CD8-positive, alpha-beta memory T cell (primary cell): ENCODE data around the gene SEPTIN5. TPM values are rescaled to one million over a fixed set of nuclear protein-coding genes. Genes with fewer than 3 reads are reported as not detected.
A peak's percentile ranks its signal among the peaks of the same experiment; 100 is the strongest.

Source experiments
- CTCF ChIA-PET: fragments of 350-600 bp; sonication (Branson Sonifier 250); formaldehyde crosslinking; loops from one replicate; lab custom pipeline; 2021; ENCODE audit warnings: antibody characterized with exemption; lab: Charles Lee
- POLR2A ChIA-PET: fragments of 350-600 bp; sonication (Branson Sonifier 250); formaldehyde crosslinking; loops from one replicate; lab custom pipeline; 2021; ENCODE audit warnings: antibody characterized with exemption; lab: Charles Lee
- DNase-seq, 5 donors: peaks; one replicate each; pipeline versions ENCODE4 v3.0.0 to v3.0.0-alpha.2; 2020 to 2022; ENCODE audit warnings: mixed read lengths in 1 of 5
- H3K27ac ChIP-seq: one replicate; pipeline ENCODE4 v1.7.0; 2013; ENCODE audit warnings: low read depth, mild to moderate bottlenecking, low read length, moderate library complexity
- H3K27me3 ChIP-seq: 2 replicates; pipeline ENCODE4 v1.7.0; 2013; ENCODE audit warnings: low read length, mild to moderate bottlenecking; ENCODE audit not compliant: insufficient read depth, poor library complexity, severe bottlenecking
- H3K36me3 ChIP-seq: 2 replicates; pipeline ENCODE4 v1.7.0; 2013; ENCODE audit warnings: mild to moderate bottlenecking, low read length, moderate library complexity; ENCODE audit not compliant: insufficient read depth
- H3K4me1 ChIP-seq: 2 replicates; pipeline ENCODE4 v1.7.0; 2013; ENCODE audit warnings: mild to moderate bottlenecking, low read length, moderate library complexity; ENCODE audit not compliant: insufficient read depth
- H3K4me3 ChIP-seq: 2 replicates; pipeline ENCODE4 v1.7.0; 2013; ENCODE audit warnings: mild to moderate bottlenecking, low read length
- H3K9me3 ChIP-seq: 2 replicates; pipeline ENCODE4 v1.7.0; 2013; ENCODE audit warnings: mild to moderate bottlenecking, low read length
- H3K27ac Mint-ChIP-seq, 8 donors: one replicate each; pipeline ENCODE4 v1.8.0; 2020 to 2021; ENCODE audit warnings: mixed read lengths in 8 of 8, mild to moderate bottlenecking in 6 of 8, inconsistent platforms in 3 of 8, moderate library complexity in 3 of 8
- H3K27me3 Mint-ChIP-seq, 2 donors: one replicate each; pipeline ENCODE4 v1.8.0; 2020 to 2021; ENCODE audit warnings: mixed read lengths in 2 of 2, mild to moderate bottlenecking in 1 of 2, moderate library complexity in 1 of 2
- H3K36me3 Mint-ChIP-seq, 3 donors: one replicate each; pipeline ENCODE4 v1.8.0; 2020 to 2021; ENCODE audit warnings: mixed read lengths in 3 of 3, inconsistent platforms in 1 of 3, mild to moderate bottlenecking in 1 of 3
- H3K4me1 Mint-ChIP-seq, 3 donors: one replicate each; pipeline ENCODE4 v1.8.0; 2020 to 2021; ENCODE audit warnings: mixed read lengths in 3 of 3, inconsistent platforms in 1 of 3, mild to moderate bottlenecking in 1 of 3
- H3K4me3 Mint-ChIP-seq, 7 donors: one replicate each; pipeline ENCODE4 v1.8.0; 2020 to 2021; ENCODE audit warnings: mixed read lengths in 7 of 7, mild to moderate bottlenecking in 6 of 7, moderate library complexity in 4 of 7, inconsistent platforms in 2 of 7
- H3K9me3 Mint-ChIP-seq, 5 donors: one replicate each; pipeline ENCODE4 v1.8.0; 2020 to 2022; ENCODE audit warnings: mixed read lengths in 5 of 5, mild to moderate bottlenecking in 3 of 5, moderate library complexity in 2 of 5, inconsistent platforms in 1 of 5
- polyA plus RNA-seq: library from polyadenylated mRNA; unstranded; fragments of 300-500 nt; fragmentation: Illumina TruSeq; gene quantifications from one replicate; pipeline ENCODE4 v1.2.3, GENCODE V29; 2021
- total RNA-seq, 2 experiments: library from RNA; stranded (reverse); gene quantifications; one replicate each; pipeline ENCODE4 v1.2.3, GENCODE V29; 2021

The SEPTIN5 gene
- total RNA-seq (under 1 TPM; 0.20 to 0.38 TPM), polyA plus RNA-seq (not detected)

GRCh38 chr22:19714312-19715187 is at the start of gene SEPTIN5:
Gene SEPTIN5 (plus strand): TSS chr22:19714503. CDS start chr22:19714589, 86 bp downstream.
- peak within 1 kb of the TSS; percentile 20 to 81 (median 66) for H3K4me3 Mint-ChIP-seq
- H3K36me3 Mint-ChIP-seq, result no peaks in the 10 kb centered on the region
- ChIA-PET POLR2A (no interaction called here), CTCF (no interaction called here)
- peaks cover 1% of the 10 kb centered on the region for H3K36me3 ChIP-seq
- no peaks in the 10 kb centered on the region for H3K9me3 ChIP-seq
- H3K27ac ChIP-seq, result no peak within 1 kb of the TSS
- H3K4me1 Mint-ChIP-seq, result peaks cover 0 to 15% (median 7%) of the 10 kb centered on the region in 3 donors
- peaks cover 17% of the 10 kb centered on the region for H3K27me3 ChIP-seq
- H3K27me3 Mint-ChIP-seq, result peaks cover 16 to 27% of the 10 kb centered on the region in 2 donors
- no peaks in the 10 kb centered on the region for H3K9me3 Mint-ChIP-seq
- no peak for DNase-seq
- no peak within 1 kb of the TSS for H3K27ac Mint-ChIP-seq
- H3K4me3 ChIP-seq, result peak within 1 kb of the TSS; percentile 9
- peaks cover 20% of the 10 kb centered on the region for H3K4me1 ChIP-seq

DNA sequence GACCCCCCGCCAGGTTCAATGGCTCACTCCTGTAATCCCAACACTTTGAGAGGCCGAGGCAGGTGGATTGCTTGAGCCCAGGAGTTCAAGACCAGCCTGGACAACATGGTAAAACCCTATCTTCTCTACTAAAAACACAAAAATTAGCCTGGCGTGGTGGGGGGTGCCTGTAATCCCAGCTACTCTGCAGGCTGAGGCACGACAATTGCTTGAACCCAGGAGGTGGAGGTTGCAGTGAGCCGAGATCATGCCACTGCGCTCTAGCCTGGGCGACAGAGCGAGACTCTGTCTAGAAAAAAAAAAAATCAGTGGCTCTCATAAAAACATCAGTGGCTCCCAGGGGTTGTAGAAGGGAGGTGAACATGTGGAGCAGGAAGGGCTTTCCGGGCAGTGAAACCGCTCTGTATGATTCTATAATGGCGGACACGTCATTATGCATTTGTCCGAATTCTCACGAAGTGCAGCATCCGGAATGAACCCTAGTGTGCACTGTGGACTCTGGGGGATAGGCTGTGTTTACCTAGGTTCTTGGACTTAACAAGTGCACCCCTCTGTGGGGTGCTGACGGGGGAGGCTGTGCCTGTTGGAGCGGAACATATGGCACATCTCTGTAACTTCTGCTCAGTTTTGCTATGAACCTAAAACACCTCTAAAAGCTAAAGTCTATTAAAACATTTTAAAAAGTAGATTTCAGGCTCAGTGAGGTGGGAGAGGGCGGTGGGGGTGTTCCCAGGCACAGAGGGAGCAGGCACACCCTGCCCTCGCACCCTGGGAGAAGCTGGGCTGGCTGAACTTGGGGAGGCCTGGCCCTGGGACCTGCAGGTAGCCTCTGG is 49.1 kb upstream of the SEPTIN5 start:
- H3K36me3 ChIP-seq, result no peaks in the 10 kb centered on the region
- H3K9me3 ChIP-seq, result no peaks in the 10 kb centered on the region
- H3K4me3 ChIP-seq, result no peak overlapping the region
- H3K27ac ChIP-seq, result no peak overlapping the region
- H3K4me1 Mint-ChIP-seq, result no peaks in the 10 kb centered on the region
- DNase-seq, result no peak
- H3K36me3 Mint-ChIP-seq, result no peaks in the 10 kb centered on the region
- no peak overlapping the region for H3K27ac Mint-ChIP-seq
- H3K4me3 Mint-ChIP-seq, result no peak overlapping the region
- H3K27me3 ChIP-seq, result peaks cover 22% of the 10 kb centered on the region
- CTCF ChIA-PET, result no interaction called here
- H3K27me3 Mint-ChIP-seq, result peaks cover 4 to 21% of the 10 kb centered on the region in 2 donors
- POLR2A ChIA-PET, result no interaction called here
- H3K4me1 ChIP-seq, result no peaks in the 10 kb centered on the region
- H3K9me3 Mint-ChIP-seq, result no peaks in the 10 kb centered on the region

DNA sequence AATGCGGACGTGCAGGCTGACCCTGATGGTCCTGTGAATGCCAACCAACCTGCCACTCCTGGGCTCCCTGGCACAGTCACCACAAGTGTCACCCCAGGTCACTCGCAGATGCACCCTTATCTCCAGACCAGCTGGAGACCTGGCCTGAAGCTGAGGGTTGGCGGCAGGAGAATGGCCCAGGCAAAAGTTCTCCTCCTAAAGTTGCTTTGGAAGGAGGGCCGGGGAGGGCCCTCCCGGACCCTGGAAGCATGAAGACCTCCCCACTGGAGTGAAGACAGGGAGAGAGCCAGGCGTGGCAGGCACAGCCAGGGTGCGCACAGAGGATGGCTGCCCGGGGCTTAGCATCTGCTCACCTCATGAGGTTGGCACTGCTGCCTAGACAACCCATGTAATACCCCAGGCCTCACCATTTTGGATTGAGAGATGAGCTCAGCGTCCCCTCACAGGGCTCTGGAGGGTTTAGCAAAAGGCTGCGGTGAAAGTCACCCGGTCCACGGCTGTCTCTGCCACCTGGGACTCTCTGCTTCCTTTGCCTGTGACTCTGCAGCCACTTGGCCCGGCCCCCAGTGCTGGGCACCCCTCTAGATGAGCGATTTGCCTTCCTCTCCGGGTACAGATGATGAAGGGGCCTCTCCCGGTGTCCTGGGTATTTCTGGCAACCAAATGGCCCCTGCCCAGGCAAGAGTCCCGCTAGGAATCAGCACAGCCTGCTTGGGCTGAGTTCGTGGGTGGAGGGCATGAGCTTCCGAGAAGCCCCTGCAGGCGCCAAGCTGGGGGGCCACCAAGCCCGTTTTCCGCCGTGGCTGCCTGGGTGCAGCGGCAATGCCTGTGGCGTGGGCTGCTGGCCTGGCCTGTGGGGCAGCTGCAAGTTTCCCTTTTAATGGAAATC is 48.3 kb upstream of the SEPTIN5 start:
- Histone ChIP-seq H3K27ac (no peak overlapping the region), H3K9me3 (no peaks in the 10 kb centered on the region), H3K27me3 (peaks cover 22% of the 10 kb centered on the region), H3K4me1 (no peaks in the 10 kb centered on the region), H3K36me3 (no peaks in the 10 kb centered on the region), H3K4me3 (no peak overlapping the region)
- Mint-ChIP-seq H3K9me3 (no peaks in the 10 kb centered on the region), H3K4me1 (no peaks in the 10 kb centered on the region), H3K27ac (no peak overlapping the region), H3K36me3 (no peaks in the 10 kb centered on the region), H3K27me3 (peaks cover 4 to 21% of the 10 kb centered on the region in 2 donors), H3K4me3 (no peak overlapping the region)
- POLR2A ChIA-PET, result no interaction called here
- CTCF ChIA-PET, result no interaction called here
- DNase-seq, result no peak

- no peak overlapping the region for H3K27ac Mint-ChIP-seq
- CTCF ChIA-PET, result no interaction called here
- H3K4me3 Mint-ChIP-seq, result no peak overlapping the region
Observed at GRCh38 chr22:19666673-19667593, 47.4 kb upstream of the SEPTIN5 start.

GRCh38 chr22:19667872-19668740 is 46.2 kb upstream of the SEPTIN5 start:
- H3K9me3 Mint-ChIP-seq, result no peaks in the 10 kb centered on the region
- H3K36me3 Mint-ChIP-seq, result no peaks in the 10 kb centered on the region
- CTCF ChIA-PET, result interaction anchor here (1.2 kb wide), 1 partner anchor 18 kb away, joined by 3 read pairs; no protein-coding TSS in a partner anchor
- H3K4me1 ChIP-seq, result no peaks in the 10 kb centered on the region
- H3K36me3 ChIP-seq, result no peaks in the 10 kb centered on the region
- H3K4me1 Mint-ChIP-seq, result no peaks in the 10 kb centered on the region
- H3K27ac ChIP-seq, result no peak overlapping the region
- H3K4me3 Mint-ChIP-seq, result no peak overlapping the region
- no peak for DNase-seq
- H3K27me3 ChIP-seq, result peaks cover 22% of the 10 kb centered on the region
- POLR2A ChIA-PET, result no interaction called here
- peaks cover 4 to 20% of the 10 kb centered on the region in 2 donors for H3K27me3 Mint-ChIP-seq
- peak overlapping the region in 1 of 8 donors; percentile 54 for H3K27ac Mint-ChIP-seq
- H3K4me3 ChIP-seq, result no peak overlapping the region
- no peaks in the 10 kb centered on the region for H3K9me3 ChIP-seq

More at GRCh38 chr22:19666673-19667593, 47.4 kb upstream of the SEPTIN5 start:
- Histone ChIP-seq H3K4me3 (no peak overlapping the region), H3K4me1 (no peaks in the 10 kb centered on the region), H3K36me3 (no peaks in the 10 kb centered on the region), H3K27ac (no peak overlapping the region), H3K27me3 (peaks cover 22% of the 10 kb centered on the region), H3K9me3 (no peaks in the 10 kb centered on the region)
- Mint-ChIP-seq H3K4me1 (no peaks in the 10 kb centered on the region), H3K36me3 (no peaks in the 10 kb centered on the region), H3K9me3 (no peaks in the 10 kb centered on the region), H3K27me3 (peaks cover 4 to 21% of the 10 kb centered on the region in 2 donors)
- POLR2A ChIA-PET, result no interaction called here
- no peak for DNase-seq

- Mint-ChIP-seq H3K36me3 (no peaks in the 10 kb centered on the region), H3K27ac (peak overlapping the region in 1 of 8 donors; percentile 54), H3K27me3 (peaks cover 4 to 20% of the 10 kb centered on the region in 2 donors), H3K9me3 (no peaks in the 10 kb centered on the region), H3K4me3 (no peak overlapping the region), H3K4me1 (no peaks in the 10 kb centered on the region)
- H3K27ac ChIP-seq, result no peak overlapping the region
- H3K36me3 ChIP-seq, result no peaks in the 10 kb centered on the region
- H3K9me3 ChIP-seq, result no peaks in the 10 kb centered on the region
- H3K4me3 ChIP-seq, result no peak overlapping the region
- H3K4me1 ChIP-seq, result no peaks in the 10 kb centered on the region
- peaks cover 22% of the 10 kb centered on the region for H3K27me3 ChIP-seq
- CTCF ChIA-PET, result interaction anchor here (1.2 kb wide), 1 partner anchor 17 kb away, joined by 3 read pairs; no protein-coding TSS in a partner anchor
- POLR2A ChIA-PET, result no interaction called here
- no peak for DNase-seq
Observed at GRCh38 chr22:19668748-19669147, 45.6 kb upstream of the SEPTIN5 start.
